Measurements from ENCODE around the gene IL11RA.
A peak's percentile ranks its signal among the peaks of the same experiment; 100 is the strongest.

Gene IL11RA

GRCh38 chr9:34662526-34663302, 10.7 kb downstream of the IL11RA start, which contains the start of gene CCL27:
CCL27 (minus strand) TSS chr9:34662657; CDS start chr9:34662633, 24 bp downstream.
- H3K27ac Mint-ChIP-seq: no peak within 1 kb of the TSS
- no peak within 1 kb of the TSS for H3K4me3 Mint-ChIP-seq
- no peak for DNase-seq
- peaks cover 19% of the 10 kb centered on the region for H3K36me3 Mint-ChIP-seq (ENCODE audit: low read depth)
- no peaks in the 10 kb centered on the region for H3K9me3 Mint-ChIP-seq
- TF ChIP-seq CTCF (IDR thresholded peaks at IDR 0.05): no peak
- peaks cover 6% of the 10 kb centered on the region for H3K27me3 Mint-ChIP-seq (ENCODE audit: low read depth, poor library complexity)
- peaks cover 41% of the 10 kb centered on the region for H3K4me1 Mint-ChIP-seq

DNA sequence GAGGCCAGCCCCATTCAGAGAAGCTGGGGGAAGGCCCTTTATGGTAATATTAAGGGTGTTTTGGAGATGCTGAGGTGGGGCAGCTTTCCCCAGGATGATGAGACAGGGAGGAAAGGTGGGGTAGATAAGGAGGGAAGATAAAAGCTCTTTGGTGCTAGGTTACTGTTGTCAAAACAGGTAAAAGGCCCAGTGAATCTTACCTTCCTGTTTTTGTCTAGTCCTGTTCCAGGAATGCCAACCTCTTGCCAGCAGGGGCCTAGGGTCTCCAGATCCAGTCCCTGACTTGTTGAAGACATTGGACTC, 11.3 kb downstream of the IL11RA start:
- no peak overlapping the region for H3K27ac Mint-ChIP-seq
- no peaks in the 10 kb centered on the region for H3K9me3 Mint-ChIP-seq
- peaks cover 6% of the 10 kb centered on the region for H3K27me3 Mint-ChIP-seq (ENCODE audit: low read depth, poor library complexity)
- peaks cover 25% of the 10 kb centered on the region for H3K36me3 Mint-ChIP-seq (ENCODE audit: low read depth)
- DNase-seq: no peak
- TF ChIP-seq CTCF (IDR thresholded peaks at IDR 0.05): no peak
- no peak overlapping the region for H3K4me3 Mint-ChIP-seq
- peaks cover 36% of the 10 kb centered on the region for H3K4me1 Mint-ChIP-seq

- peaks cover 37% of the 10 kb centered on the region for H3K36me3 Mint-ChIP-seq (ENCODE audit: low read depth)
- H3K27me3 Mint-ChIP-seq (ENCODE audit: low read depth, poor library complexity): peaks cover 6% of the 10 kb centered on the region
- TF ChIP-seq CTCF (IDR thresholded peaks at IDR 0.05): peak; percentile 72
- peak; percentile 81 for DNase-seq
- peak overlapping the region; percentile 66 for H3K27ac Mint-ChIP-seq
- H3K9me3 Mint-ChIP-seq: peaks cover 6% of the 10 kb centered on the region
- peaks cover 31% of the 10 kb centered on the region for H3K4me1 Mint-ChIP-seq
- H3K4me3 Mint-ChIP-seq: peak overlapping the region; percentile 85
Measured at GRCh38 chr9:34664281-34665066, 12.5 kb downstream of the IL11RA start.

GRCh38 chr9:34665067-34665380, 13.0 kb downstream of the IL11RA start:
- Mint-ChIP-seq H3K27ac (no peak overlapping the region), H3K9me3 (peaks cover 9% of the 10 kb centered on the region), H3K4me3 (peak overlapping the region; percentile 85), H3K27me3 (ENCODE audit: low read depth, poor library complexity) (peaks cover 6% of the 10 kb centered on the region), H3K4me1 (peaks cover 31% of the 10 kb centered on the region), H3K36me3 (ENCODE audit: low read depth) (peaks cover 42% of the 10 kb centered on the region)
- no peak for TF ChIP-seq CTCF (IDR thresholded peaks at IDR 0.05)
- no peak for DNase-seq

GRCh38 chr9:34665381-34666250, 13.6 kb downstream of the IL11RA start:
- peaks cover 9% of the 10 kb centered on the region for H3K9me3 Mint-ChIP-seq
- TF ChIP-seq CTCF (IDR thresholded peaks at IDR 0.05): no peak
- peaks cover 3% of the 10 kb centered on the region for H3K27me3 Mint-ChIP-seq (ENCODE audit: low read depth, poor library complexity)
- H3K36me3 Mint-ChIP-seq (ENCODE audit: low read depth): peaks cover 45% of the 10 kb centered on the region
- H3K4me3 Mint-ChIP-seq: peak overlapping the region; percentile 85
- H3K4me1 Mint-ChIP-seq: peaks cover 31% of the 10 kb centered on the region
- peak; percentile 92 for DNase-seq
- peak overlapping the region; percentile 99 for H3K27ac Mint-ChIP-seq
